ENCODE results near the gene TCHH.

DNA sequence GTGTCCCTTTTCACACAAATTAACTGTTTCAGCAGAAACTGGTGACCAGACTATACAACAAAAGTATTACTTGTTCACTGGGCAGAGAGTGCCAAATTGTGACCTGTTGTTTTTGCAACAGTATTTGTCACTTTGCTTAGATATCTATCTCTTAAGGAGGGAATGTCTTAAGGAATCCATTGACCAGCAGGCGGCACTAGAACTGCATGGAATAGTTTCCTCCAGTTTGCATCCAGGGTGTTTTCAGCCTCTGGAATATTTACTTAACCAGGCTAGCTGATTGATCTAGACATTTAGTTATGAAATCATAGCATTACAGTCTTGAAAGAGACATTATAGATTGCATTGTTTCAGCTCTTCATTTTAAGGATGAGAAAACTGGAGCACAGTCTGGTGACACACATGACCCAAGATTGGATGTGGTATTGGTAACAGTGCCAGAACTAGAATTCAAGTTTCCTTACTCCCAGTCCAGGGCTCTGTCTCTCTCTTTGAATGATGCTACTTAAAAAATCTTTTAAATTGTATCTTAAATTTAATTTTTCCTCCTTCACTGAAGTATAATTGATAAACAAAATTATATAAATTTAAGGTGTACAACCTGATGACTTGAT, 26.8 kb upstream of the TCHH start:
- TF ChIP-seq, protein P1, sequence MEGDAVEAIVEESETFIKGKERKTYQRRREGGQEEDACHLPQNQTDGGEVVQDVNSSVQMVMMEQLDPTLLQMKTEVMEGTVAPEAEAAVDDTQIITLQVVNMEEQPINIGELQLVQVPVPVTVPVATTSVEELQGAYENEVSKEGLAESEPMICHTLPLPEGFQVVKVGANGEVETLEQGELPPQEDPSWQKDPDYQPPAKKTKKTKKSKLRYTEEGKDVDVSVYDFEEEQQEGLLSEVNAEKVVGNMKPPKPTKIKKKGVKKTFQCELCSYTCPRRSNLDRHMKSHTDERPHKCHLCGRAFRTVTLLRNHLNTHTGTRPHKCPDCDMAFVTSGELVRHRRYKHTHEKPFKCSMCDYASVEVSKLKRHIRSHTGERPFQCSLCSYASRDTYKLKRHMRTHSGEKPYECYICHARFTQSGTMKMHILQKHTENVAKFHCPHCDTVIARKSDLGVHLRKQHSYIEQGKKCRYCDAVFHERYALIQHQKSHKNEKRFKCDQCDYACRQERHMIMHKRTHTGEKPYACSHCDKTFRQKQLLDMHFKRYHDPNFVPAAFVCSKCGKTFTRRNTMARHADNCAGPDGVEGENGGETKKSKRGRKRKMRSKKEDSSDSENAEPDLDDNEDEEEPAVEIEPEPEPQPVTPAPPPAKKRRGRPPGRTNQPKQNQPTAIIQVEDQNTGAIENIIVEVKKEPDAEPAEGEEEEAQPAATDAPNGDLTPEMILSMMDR (IDR thresholded peaks at IDR 0.05; ENCODE audit: insufficient read depth, low read length, poor library complexity, severe bottlenecking), result peak; percentile 13
- no peak for TF ChIP-seq EZH2phosphoT487 (conservative IDR thresholded peaks at IDR 0.05; ENCODE audit: low read length)
